Keratinocyte (primary cell): ENCODE results near the gene TPD52L2.

ENCODE experiments used
- CTCF ChIP-seq, 3 experiments: IDR thresholded peaks in 1 of 3; conservative IDR thresholded peaks in 1 of 3; optimal IDR thresholded peaks in 1 of 3; 2 replicates in 2 of 3; 3 replicates in 1 of 3; pipeline versions ENCODE3 to v1.5.1; 2011; ENCODE audit warnings: low read length in 3 of 3, mild to moderate bottlenecking in 3 of 3, moderate library complexity in 2 of 3, control low read depth in 1 of 3, inconsistent platforms in 1 of 3; ENCODE audit not compliant: insufficient read depth in 2 of 3; ENCODE audit errors: extremely low read depth in 1 of 3
- EZH2 ChIP-seq: IDR thresholded peaks from one replicate; pipeline ENCODE4 v1.6.1; 2012; ENCODE audit warnings: inconsistent platforms, mild to moderate bottlenecking, low read length, moderate library complexity

- TF ChIP-seq CTCF (optimal IDR thresholded peaks at IDR 0.05 in 1 of 3, IDR thresholded peaks at IDR 0.05 in 1 of 3, conservative IDR thresholded peaks at IDR 0.05 in 1 of 3; ENCODE audit: extremely low read depth in 1 of 3, insufficient read depth in 2 of 3, low read length in 3 of 3) (no peak), EZH2 (no peak)
These were observed 9.5 kb upstream of the TPD52L2 start for GRCh38 chr20:63855363-63856097.
